ENCODE measurements around the gene POLD4. TPM values are rescaled to one million over a fixed set of nuclear protein-coding genes. Genes with fewer than 3 reads are reported as not detected.

POLD4 gene
- total and polyA plus RNA-seq, 7 experiments from 2014 or later: 59.9 to 116 (median 95.1) TPM

- Histone ChIP-seq H3K4me1 (ENCODE audit: control insufficient read depth in 2 of 2, insufficient read depth in 2 of 2, low read length in 2 of 2) (peaks cover 17 to 32% of the 10 kb centered on the region in 2 donors), H3K36me3 (ENCODE audit: control insufficient read depth in 2 of 3, insufficient read depth in 3 of 3, low read length in 3 of 3) (no peaks in the 10 kb centered on the region), H3K4me3 (ENCODE audit: low read length) (no peak overlapping the region), H3K9me3 (ENCODE audit: control insufficient read depth in 2 of 3, low read length in 3 of 3) (no peaks in the 10 kb centered on the region), H3K27ac (ENCODE audit: low read depth, low read length) (no peak overlapping the region), H3K27me3 (ENCODE audit: control insufficient read depth in 2 of 2, insufficient read depth in 2 of 2, low read length in 2 of 2) (no peaks in the 10 kb centered on the region)
- Mint-ChIP-seq H3K4me3 (peak overlapping the region in 7 of 10 donors; percentile 15 to 68 (median 49)), H3K27me3 (peaks cover 0 to 13% (median 0%) of the 10 kb centered on the region in 5 donors), H3K9me3 (peaks cover 0 to 1% (median 0%) of the 10 kb centered on the region in 11 donors), H3K4me1 (peaks cover 29 to 58% (median 51%) of the 10 kb centered on the region in 7 donors), H3K36me3 (no peaks in the 10 kb centered on the region), H3K27ac (peak overlapping the region in 5 of 9 donors; percentile 32 to 77 (median 58))
- no peak for ATAC-seq
- intact Hi-C loops (cut with micrococcal nuclease): no loop called here
- CTCF ChIA-PET: interaction anchor here (0.8 to 7.9 kb wide), 6 partner anchors 22 to 52 kb away, joined by 3 to 85 read pairs (median 4); no protein-coding TSS in a partner anchor
- POLR2A ChIA-PET: interaction anchor here (0.6 to 5.5 kb wide), 15 partner anchors 10 to 75 kb away, joined by 3 to 55 read pairs (median 5); partner anchors contain the start of genes ANKRD13D and GRK2
- DNase-seq: no peak
These were observed 37.9 kb downstream of the POLD4 start for GRCh38 chr11:67315325-67315909.

GRCh38 chr11:67314218-67314617, 39.1 kb downstream of the POLD4 start:
- no peak for DNase-seq
- H3K4me1 Mint-ChIP-seq: peaks cover 26 to 58% (median 50%) of the 10 kb centered on the region in 7 donors
- peaks cover 0 to 1% (median 0%) of the 10 kb centered on the region in 5 donors for H3K36me3 Mint-ChIP-seq
- intact Hi-C loops (cut with micrococcal nuclease): no loop called here
- peaks cover 0 to 4% (median 0%) of the 10 kb centered on the region in 3 experiments for H3K36me3 ChIP-seq (ENCODE audit: control insufficient read depth in 2 of 3, insufficient read depth in 3 of 3, low read length in 3 of 3)
- peaks cover 0 to 1% (median 0%) of the 10 kb centered on the region in 11 donors for H3K9me3 Mint-ChIP-seq
- CTCF ChIA-PET: interaction anchor here (0.7 to 7.9 kb wide), 4 partner anchors 10 to 67 kb away, joined by 3 to 85 read pairs (median 4); no protein-coding TSS in a partner anchor
- H3K27ac ChIP-seq (ENCODE audit: low read depth, low read length): no peak overlapping the region
- no peak for ATAC-seq
- peak overlapping the region in 2 of 10 donors; percentile 8 to 28 for H3K4me3 Mint-ChIP-seq
- H3K27ac Mint-ChIP-seq: peak overlapping the region in 8 of 9 donors; percentile 24 to 93 (median 76)
- no peaks in the 10 kb centered on the region for H3K9me3 ChIP-seq (ENCODE audit: control insufficient read depth in 2 of 3, low read length in 3 of 3)
- POLR2A ChIA-PET: interaction anchor here (0.7 to 5.5 kb wide), 12 partner anchors 10 to 74 kb away, joined by 4 to 55 read pairs (median 10); partner anchors contain the start of genes ANKRD13D, GRK2 and SSH3
- H3K27me3 Mint-ChIP-seq: peaks cover 0 to 13% (median 0%) of the 10 kb centered on the region in 5 donors
- H3K27me3 ChIP-seq (ENCODE audit: control insufficient read depth in 2 of 2, insufficient read depth in 2 of 2, low read length in 2 of 2): no peaks in the 10 kb centered on the region
- no peak overlapping the region for H3K4me3 ChIP-seq (ENCODE audit: low read length)
- H3K4me1 ChIP-seq (ENCODE audit: control insufficient read depth in 2 of 2, insufficient read depth in 2 of 2, low read length in 2 of 2): peaks cover 17 to 32% of the 10 kb centered on the region in 2 donors

GRCh38 chr11:67313125-67313890, 40.0 kb downstream of the POLD4 start:
- H3K36me3 Mint-ChIP-seq: peaks cover 0 to 1% (median 0%) of the 10 kb centered on the region in 5 donors
- ChIA-PET POLR2A (interaction anchor here (1.2 to 5.5 kb wide), 11 partner anchors 9 to 73 kb away, joined by 3 to 55 read pairs (median 10); partner anchors contain the start of genes ANKRD13D and GRK2), CTCF (interaction anchor here (0.7 to 7.9 kb wide), 4 partner anchors 9 to 68 kb away, joined by 3 to 85 read pairs (median 4); no protein-coding TSS in a partner anchor)
- H3K27me3 ChIP-seq (ENCODE audit: control insufficient read depth in 2 of 2, insufficient read depth in 2 of 2, low read length in 2 of 2): no peaks in the 10 kb centered on the region
- peaks cover 0 to 5% (median 0%) of the 10 kb centered on the region in 5 donors for H3K27me3 Mint-ChIP-seq
- peaks cover 26 to 53% (median 45%) of the 10 kb centered on the region in 7 donors for H3K4me1 Mint-ChIP-seq
- peaks cover 15 to 29% of the 10 kb centered on the region in 2 donors for H3K4me1 ChIP-seq (ENCODE audit: control insufficient read depth in 2 of 2, insufficient read depth in 2 of 2, low read length in 2 of 2)
- no peaks in the 10 kb centered on the region for H3K9me3 ChIP-seq (ENCODE audit: control insufficient read depth in 2 of 3, low read length in 3 of 3)
- peaks cover 0 to 4% (median 0%) of the 10 kb centered on the region in 3 experiments for H3K36me3 ChIP-seq (ENCODE audit: control insufficient read depth in 2 of 3, insufficient read depth in 3 of 3, low read length in 3 of 3)
- peaks cover 0 to 1% (median 0%) of the 10 kb centered on the region in 11 donors for H3K9me3 Mint-ChIP-seq
- no peak overlapping the region for H3K4me3 ChIP-seq (ENCODE audit: low read length)
- DNase-seq (no peak), ATAC-seq (no peak)
- intact Hi-C loops (cut with micrococcal nuclease): no loop called here
- H3K27ac ChIP-seq (ENCODE audit: low read depth, low read length): peak overlapping the region; percentile 63
- H3K27ac Mint-ChIP-seq: peak overlapping the region; percentile 69 to 97 (median 91)
- H3K4me3 Mint-ChIP-seq: peak overlapping the region; percentile 13 to 72 (median 56)

GRCh38 chr11:67312187-67313021, 40.9 kb downstream of the POLD4 start:
- Mint-ChIP-seq H3K36me3 (peaks cover 0 to 1% (median 0%) of the 10 kb centered on the region in 5 donors), H3K4me1 (peaks cover 26 to 46% (median 39%) of the 10 kb centered on the region in 7 donors), H3K4me3 (peak overlapping the region in 9 of 10 donors; percentile 51 to 86 (median 68)), H3K27ac (peak overlapping the region; percentile 69 to 97 (median 91)), H3K9me3 (no peaks in the 10 kb centered on the region), H3K27me3 (no peaks in the 10 kb centered on the region)
- peaks cover 14 to 26% of the 10 kb centered on the region in 2 donors for H3K4me1 ChIP-seq (ENCODE audit: control insufficient read depth in 2 of 2, insufficient read depth in 2 of 2, low read length in 2 of 2)
- intact Hi-C loops (cut with micrococcal nuclease): no loop called here
- CTCF ChIA-PET: interaction anchor here (1.2 to 7.9 kb wide), 2 partner anchors 19 to 49 kb away, joined by 4 to 85 read pairs; no protein-coding TSS in a partner anchor
- peak overlapping the region; percentile 63 for H3K27ac ChIP-seq (ENCODE audit: low read depth, low read length)
- POLR2A ChIA-PET: interaction anchor here (1.0 to 5.5 kb wide), 9 partner anchors 8 to 49 kb away, joined by 3 to 55 read pairs (median 7); partner anchors contain the start of genes ANKRD13D, GRK2 and SSH3
- peak; percentile 50 for ATAC-seq
- no peak overlapping the region for H3K4me3 ChIP-seq (ENCODE audit: low read length)
- no peaks in the 10 kb centered on the region for H3K9me3 ChIP-seq (ENCODE audit: control insufficient read depth in 2 of 3, low read length in 3 of 3)
- H3K27me3 ChIP-seq (ENCODE audit: control insufficient read depth in 2 of 2, insufficient read depth in 2 of 2, low read length in 2 of 2): no peaks in the 10 kb centered on the region
- H3K36me3 ChIP-seq (ENCODE audit: control insufficient read depth in 2 of 3, insufficient read depth in 3 of 3, low read length in 3 of 3): peaks cover 0 to 4% (median 0%) of the 10 kb centered on the region in 3 experiments
- peak in 4 of 9 donors; percentile 24 to 30 (median 26) for DNase-seq

- CTCF ChIA-PET: interaction anchor here (0.7 kb wide), 1 partner anchor 9 kb away, joined by 3 read pairs; no protein-coding TSS in a partner anchor
- Mint-ChIP-seq H3K27me3 (no peaks in the 10 kb centered on the region), H3K4me3 (peak overlapping the region in 6 of 10 donors; percentile 21 to 68 (median 48)), H3K4me1 (peaks cover 26 to 45% (median 35%) of the 10 kb centered on the region in 7 donors), H3K36me3 (peaks cover 0 to 1% (median 0%) of the 10 kb centered on the region in 5 donors), H3K9me3 (no peaks in the 10 kb centered on the region), H3K27ac (peak overlapping the region; percentile 62 to 96 (median 84))
- peaks cover 0 to 4% (median 0%) of the 10 kb centered on the region in 3 experiments for H3K36me3 ChIP-seq (ENCODE audit: control insufficient read depth in 2 of 3, insufficient read depth in 3 of 3, low read length in 3 of 3)
- H3K9me3 ChIP-seq (ENCODE audit: control insufficient read depth in 2 of 3, low read length in 3 of 3): no peaks in the 10 kb centered on the region
- H3K4me1 ChIP-seq (ENCODE audit: control insufficient read depth in 2 of 2, insufficient read depth in 2 of 2, low read length in 2 of 2): peaks cover 14 to 23% of the 10 kb centered on the region in 2 donors
- POLR2A ChIA-PET: interaction anchor here (1.0 to 1.9 kb wide), 3 partner anchors 9 to 50 kb away, joined by 3 to 6 read pairs (median 4); partner anchors contain the start of gene SSH3
- peak; percentile 27 for ATAC-seq
- no peak for DNase-seq
- no peaks in the 10 kb centered on the region for H3K27me3 ChIP-seq (ENCODE audit: control insufficient read depth in 2 of 2, insufficient read depth in 2 of 2, low read length in 2 of 2)
- peak overlapping the region; percentile 63 for H3K27ac ChIP-seq (ENCODE audit: low read depth, low read length)
- intact Hi-C loops (cut with micrococcal nuclease): no loop called here
- H3K4me3 ChIP-seq (ENCODE audit: low read length): no peak overlapping the region
These were observed 41.7 kb downstream of the POLD4 start for GRCh38 chr11:67311556-67312082.

Data from naive thymus-derived CD4-positive, alpha-beta T cell (primary cell).